GM10847 (cell line): ENCODE data around the gene FAM43A.
A peak's percentile ranks its signal among the peaks of the same experiment; 100 is the strongest.

Experiments used
- POLR2A ChIP-seq: IDR thresholded peaks from 2 replicates; pipeline ENCODE4 v1.6.1; 2011; ENCODE audit not compliant: insufficient read length; ENCODE audit errors: extremely low read depth

FAM43A gene

GRCh38 chr3:194667363-194667762, 18.3 kb upstream of the FAM43A start:
- no peak for TF ChIP-seq POLR2A

GRCh38 chr3:194671511-194671899, 14.2 kb upstream of the FAM43A start:
- TF ChIP-seq POLR2A = no peak

DNA sequence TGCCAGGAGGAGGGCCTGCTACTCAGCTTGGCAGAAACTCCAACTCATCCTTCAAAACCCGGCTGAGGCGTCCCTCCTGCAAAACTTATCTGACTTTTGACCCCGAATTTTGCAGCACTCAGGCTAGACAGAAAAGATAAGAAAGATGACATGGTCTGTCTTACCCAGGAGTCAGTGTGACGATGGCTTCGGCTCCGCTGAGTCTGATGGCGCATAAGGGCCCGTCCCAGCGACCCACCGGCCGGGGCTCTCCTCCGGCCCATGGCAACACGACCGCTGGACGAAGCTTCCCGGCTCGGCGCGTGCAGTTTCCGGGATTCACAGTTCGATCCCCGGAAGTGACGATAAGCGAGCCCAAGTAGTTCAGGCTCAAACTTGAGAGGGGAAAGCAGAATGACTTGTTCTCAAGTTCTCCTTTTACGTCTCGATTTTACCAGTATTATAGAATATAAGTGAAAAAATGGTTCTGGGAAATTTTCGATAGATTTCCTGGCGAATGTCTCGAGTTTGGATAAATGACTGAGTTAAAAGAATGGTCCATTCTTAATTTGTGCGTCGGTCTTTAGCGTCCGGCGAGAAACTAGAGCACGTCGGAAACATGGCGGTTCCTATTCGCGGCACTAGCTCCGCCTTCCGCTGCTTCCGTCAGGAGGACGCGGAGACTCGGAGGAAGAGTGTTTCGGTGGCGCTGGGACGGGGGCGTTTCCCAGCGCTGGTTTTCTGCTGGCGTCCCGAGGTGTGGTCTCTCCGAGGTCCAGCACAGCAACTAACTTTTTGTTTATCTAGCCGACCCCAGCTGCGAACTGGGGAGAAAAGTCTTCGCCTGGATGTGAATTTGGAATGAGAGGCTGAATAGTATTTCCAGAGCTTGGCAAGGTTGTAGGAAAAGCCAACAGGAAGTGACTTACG, 13.5 kb upstream of the FAM43A start, which contains the start of gene LSG1:
LSG1 (minus strand) TSS at position 292 of the 909 bp plus-strand sequence; CDS start at position 263, 29 bp downstream.
- TF ChIP-seq POLR2A = peak; percentile 60

GRCh38 chr3:194672876-194673275, 12.8 kb upstream of the FAM43A start:
- TF ChIP-seq POLR2A = no peak

DNA sequence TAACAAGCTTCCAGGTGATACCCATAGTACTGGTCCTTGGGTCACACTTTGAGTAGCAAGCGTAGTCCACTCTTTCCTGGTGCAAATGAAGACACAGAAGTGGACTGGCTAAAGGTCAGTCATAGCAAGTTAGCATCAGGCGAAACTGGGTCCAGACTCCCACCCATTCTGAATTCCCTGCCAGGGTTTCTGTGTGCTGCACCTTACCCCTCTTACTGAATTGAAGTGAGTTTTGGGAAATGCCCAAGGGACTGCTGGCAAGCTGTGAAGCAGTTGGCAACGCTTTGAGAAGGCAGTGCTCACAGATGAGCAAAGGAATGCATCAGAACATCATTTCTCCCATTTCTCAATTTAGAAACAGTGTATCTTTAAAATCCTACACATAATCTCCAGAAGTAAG, 11.9 kb upstream of the FAM43A start:
- no peak for TF ChIP-seq POLR2A

DNA sequence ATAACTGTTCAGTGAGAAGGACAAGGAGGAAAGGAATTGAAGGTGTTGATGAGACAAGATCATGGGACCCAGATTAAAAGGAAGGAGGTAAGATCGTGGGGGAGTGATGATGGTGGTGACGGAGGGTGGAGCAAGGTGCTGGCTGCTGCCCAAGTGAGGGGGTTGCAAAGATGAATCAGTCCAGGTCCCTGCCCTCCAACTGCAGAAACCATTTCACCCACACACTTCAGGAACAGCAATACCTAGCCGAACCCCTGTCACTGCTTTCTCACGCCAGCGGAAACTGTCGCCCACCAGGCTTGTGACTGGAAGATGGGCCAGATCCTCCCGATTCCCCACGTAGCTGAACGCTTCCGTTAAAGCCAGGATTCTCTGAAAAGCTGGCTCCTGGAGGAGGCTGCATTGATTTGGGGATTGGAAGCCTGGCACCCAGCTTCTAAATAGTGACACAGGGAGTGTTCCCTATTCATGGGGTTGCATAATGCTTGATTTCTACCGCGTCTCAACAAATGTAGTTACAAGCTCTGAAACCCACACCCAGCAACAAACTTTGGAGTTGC, 10.5 kb upstream of the FAM43A start:
- no peak for TF ChIP-seq POLR2A

DNA sequence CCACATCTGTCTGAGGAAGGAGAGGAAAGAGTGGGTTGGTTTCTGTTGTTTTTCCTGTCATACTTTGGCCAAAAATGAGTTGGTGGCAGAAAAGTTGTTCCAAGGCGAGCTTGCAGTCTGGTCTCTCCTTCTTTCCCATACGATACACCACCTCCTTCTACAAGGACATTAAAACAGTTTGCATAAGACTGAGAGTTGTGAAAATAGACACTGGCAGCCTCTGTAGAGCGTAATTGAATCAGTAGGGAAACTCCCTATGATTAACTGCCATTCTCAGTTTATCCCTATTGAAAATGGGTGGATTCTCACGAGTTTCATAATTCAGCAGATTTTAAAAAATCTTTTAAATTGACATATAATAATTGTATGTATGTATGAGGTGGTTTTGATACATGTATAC, 10.0 kb upstream of the FAM43A start:
- TF ChIP-seq POLR2A = no peak

GRCh38 chr3:194676471-194676870, 9.2 kb upstream of the FAM43A start:
- no peak for TF ChIP-seq POLR2A

- TF ChIP-seq POLR2A = no peak
Measured at GRCh38 chr3:194680888-194681615, 4.6 kb upstream of the FAM43A start.

DNA sequence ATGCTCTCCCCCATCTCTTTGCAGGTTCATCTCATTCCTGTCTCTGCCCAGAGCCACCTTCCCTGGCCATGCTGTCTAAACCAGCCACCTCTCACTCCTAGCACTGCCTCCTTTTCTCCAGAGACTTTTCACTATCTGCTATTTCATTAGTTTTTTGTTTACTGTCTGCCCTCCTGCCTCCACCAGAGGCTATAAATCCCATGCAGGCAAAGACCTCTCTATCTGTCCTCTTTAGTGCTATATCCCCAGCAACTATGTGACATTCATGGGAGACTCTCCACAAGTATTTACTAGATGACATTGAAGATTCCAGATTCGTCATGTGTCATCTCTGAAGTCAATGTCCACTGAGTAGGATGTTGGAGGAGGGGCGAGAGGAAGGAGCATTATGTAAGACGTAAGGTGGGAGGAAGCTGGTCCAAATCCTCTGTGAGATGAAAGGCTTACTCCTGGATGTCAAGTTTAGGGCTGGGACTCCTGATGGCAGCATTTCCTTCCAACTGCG, 3.4 kb upstream of the FAM43A start:
- no peak for TF ChIP-seq POLR2A

DNA sequence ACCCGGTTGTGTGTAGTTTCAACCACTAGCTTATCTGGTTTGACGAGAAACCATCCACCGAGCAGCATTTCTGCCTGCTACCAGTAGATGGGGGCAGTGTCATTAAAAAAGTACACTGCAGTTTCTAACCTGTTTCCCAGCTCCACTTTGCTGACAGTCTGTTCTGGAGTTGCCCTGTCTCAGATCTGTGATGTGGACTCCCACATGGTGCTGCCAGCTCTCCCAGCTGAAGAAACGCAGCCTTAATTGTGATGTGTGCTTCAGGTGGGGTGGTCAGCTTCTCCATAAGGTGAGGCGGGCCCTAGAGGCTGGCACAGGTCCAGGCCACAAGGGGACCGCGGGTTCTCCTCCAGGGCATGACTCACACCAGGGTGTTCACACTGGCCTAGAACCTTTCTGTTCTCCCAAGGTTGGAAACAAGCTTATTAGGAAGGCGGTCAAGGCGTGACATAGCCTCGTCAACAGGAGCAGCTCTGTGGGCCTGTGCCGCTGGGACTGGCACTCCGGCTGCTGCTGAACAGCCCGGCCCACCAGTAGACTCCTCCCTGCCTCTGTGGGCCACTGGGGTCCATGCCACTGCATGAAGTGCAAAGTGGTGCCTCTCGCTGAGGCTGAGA, 2.9 kb upstream of the FAM43A start:
- no peak for TF ChIP-seq POLR2A

DNA sequence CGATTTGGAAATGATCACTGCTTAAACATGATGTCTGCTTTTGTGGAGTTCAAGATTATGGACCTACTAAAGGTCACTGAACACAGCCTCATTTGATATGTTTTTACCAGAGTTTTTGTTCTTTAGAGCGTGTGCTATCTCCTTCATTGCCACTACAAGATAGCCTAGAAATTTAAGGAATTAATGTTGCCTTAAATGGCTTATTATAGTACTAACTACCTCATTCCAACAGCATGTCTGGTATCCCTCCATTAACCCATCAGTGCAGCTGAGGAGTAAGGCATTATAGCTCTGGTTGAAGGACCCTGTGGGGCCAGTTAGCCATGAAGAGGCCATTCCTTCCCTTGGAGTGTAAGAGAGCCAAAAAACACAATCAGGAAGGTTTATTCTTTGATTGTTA, 2.3 kb upstream of the FAM43A start:
- TF ChIP-seq POLR2A = no peak

DNA sequence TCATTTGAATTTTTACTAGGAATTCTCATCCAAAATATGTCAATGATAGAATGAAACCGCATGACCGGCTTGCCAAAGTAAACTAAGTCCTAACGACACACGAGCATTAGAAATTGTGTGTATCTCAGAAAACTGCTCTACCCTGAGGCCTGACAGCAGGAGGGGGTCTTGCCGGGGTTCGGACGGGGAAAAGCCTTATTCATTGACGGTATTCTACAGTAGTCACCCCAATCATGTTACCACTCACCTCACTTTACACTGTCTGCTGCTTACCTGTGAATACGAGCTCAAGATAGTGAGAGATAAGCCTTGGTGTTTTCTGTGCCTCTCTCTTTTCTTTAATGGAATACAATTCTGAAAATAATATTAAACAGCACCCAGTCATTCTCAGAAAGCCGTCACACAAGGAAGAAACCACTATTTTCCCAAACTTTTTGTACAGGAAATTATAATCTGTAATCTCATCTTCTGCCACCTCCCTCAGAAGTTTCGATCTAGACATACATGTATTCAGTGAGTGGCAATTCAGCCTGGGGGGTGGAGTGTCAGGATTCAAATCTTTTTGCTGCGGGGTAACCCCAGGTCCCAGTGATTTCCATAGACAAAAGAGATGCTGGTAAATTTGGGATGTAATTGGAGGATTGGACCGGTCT, 492 bp upstream of the FAM43A start:
- TF ChIP-seq POLR2A = no peak

GRCh38 chr3:194686414-194686815, 732 bp downstream of the FAM43A start:
- no peak for TF ChIP-seq POLR2A
